Measurements from ENCODE around the gene GFRA1.

Gene GFRA1

GRCh38 chr10:116157485-116157884 is 115.5 kb downstream of the GFRA1 start:
- H3K27me3 ChIP-seq = no peaks in the 10 kb centered on the region
- TF ChIP-seq, protein P1, sequence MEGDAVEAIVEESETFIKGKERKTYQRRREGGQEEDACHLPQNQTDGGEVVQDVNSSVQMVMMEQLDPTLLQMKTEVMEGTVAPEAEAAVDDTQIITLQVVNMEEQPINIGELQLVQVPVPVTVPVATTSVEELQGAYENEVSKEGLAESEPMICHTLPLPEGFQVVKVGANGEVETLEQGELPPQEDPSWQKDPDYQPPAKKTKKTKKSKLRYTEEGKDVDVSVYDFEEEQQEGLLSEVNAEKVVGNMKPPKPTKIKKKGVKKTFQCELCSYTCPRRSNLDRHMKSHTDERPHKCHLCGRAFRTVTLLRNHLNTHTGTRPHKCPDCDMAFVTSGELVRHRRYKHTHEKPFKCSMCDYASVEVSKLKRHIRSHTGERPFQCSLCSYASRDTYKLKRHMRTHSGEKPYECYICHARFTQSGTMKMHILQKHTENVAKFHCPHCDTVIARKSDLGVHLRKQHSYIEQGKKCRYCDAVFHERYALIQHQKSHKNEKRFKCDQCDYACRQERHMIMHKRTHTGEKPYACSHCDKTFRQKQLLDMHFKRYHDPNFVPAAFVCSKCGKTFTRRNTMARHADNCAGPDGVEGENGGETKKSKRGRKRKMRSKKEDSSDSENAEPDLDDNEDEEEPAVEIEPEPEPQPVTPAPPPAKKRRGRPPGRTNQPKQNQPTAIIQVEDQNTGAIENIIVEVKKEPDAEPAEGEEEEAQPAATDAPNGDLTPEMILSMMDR (IDR thresholded peaks at IDR 0.05) = no peak
- no peak overlapping the region for H3K27ac ChIP-seq
- no peaks in the 10 kb centered on the region for H3K36me3 ChIP-seq
- no peaks in the 10 kb centered on the region for H3K9me3 ChIP-seq
- H3K4me3 ChIP-seq (ENCODE audit: low read depth in 1 of 2, low read length in 1 of 2) = no peak overlapping the region
- H3K4me1 ChIP-seq (ENCODE audit: control insufficient read depth in 1 of 2, insufficient read depth in 1 of 2, low read depth in 1 of 2, low read length in 1 of 2) = no peaks in the 10 kb centered on the region

DNA sequence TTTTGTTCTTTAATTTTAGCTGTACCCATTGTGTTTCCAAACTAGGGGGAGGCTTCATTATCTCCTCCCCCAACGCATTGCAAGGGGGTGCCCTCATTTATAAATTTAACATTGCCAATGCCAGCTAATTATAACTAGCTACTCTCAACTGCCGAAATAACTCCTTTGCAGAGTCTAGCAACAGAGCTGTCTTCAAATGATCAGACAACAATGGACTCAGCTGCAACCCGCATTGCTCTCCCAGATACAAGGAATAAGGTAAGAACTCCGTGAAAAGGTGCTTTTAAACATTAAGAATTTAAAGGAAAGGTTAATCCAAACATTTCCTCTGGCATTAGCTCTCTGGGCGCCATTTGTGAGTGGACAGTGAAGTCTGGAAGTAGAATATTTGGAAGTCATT is 116.2 kb downstream of the GFRA1 start:
- Histone ChIP-seq H3K4me3 (ENCODE audit: low read depth in 1 of 2, low read length in 1 of 2) (no peak overlapping the region), H3K27ac (no peak overlapping the region), H3K9me3 (no peaks in the 10 kb centered on the region), H3K4me1 (ENCODE audit: control insufficient read depth in 1 of 2, insufficient read depth in 1 of 2, low read depth in 1 of 2, low read length in 1 of 2) (no peaks in the 10 kb centered on the region), H3K27me3 (no peaks in the 10 kb centered on the region), H3K36me3 (no peaks in the 10 kb centered on the region)
- TF ChIP-seq, protein P1 (IDR thresholded peaks at IDR 0.05) = no peak

GRCh38 chr10:116155191-116155590 is 117.8 kb downstream of the GFRA1 start:
- H3K9me3 ChIP-seq = no peaks in the 10 kb centered on the region
- H3K4me3 ChIP-seq (ENCODE audit: low read depth in 1 of 2, low read length in 1 of 2) = no peak overlapping the region
- H3K36me3 ChIP-seq = no peaks in the 10 kb centered on the region
- no peaks in the 10 kb centered on the region for H3K27me3 ChIP-seq
- H3K4me1 ChIP-seq (ENCODE audit: control insufficient read depth in 1 of 2, insufficient read depth in 1 of 2, low read depth in 1 of 2, low read length in 1 of 2) = no peaks in the 10 kb centered on the region
- no peak overlapping the region for H3K27ac ChIP-seq
- TF ChIP-seq, protein P1 (IDR thresholded peaks at IDR 0.05) = no peak

DNA sequence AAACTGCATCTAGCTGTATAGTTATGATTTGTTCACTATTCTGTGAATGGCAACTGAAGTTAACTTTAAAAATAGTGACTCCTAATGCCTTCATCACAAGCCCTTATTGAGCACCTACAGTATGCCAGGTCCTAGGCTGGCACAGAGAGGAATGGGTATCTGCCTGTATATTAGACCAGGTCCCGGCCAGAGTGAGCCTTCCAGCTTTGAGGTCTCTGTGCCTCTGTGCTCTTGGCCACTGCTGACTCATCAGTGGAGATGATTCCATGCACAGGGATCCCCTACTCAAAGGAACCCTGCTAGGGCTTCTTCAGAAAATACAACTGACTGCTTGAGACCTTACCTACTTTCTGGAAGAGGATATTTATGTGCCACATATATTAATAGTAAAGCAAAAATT is 118.4 kb downstream of the GFRA1 start:
- Histone ChIP-seq H3K4me1 (ENCODE audit: control insufficient read depth in 1 of 2, insufficient read depth in 1 of 2, low read depth in 1 of 2, low read length in 1 of 2) (no peaks in the 10 kb centered on the region), H3K4me3 (ENCODE audit: low read depth in 1 of 2, low read length in 1 of 2) (no peak overlapping the region), H3K27me3 (no peaks in the 10 kb centered on the region), H3K9me3 (no peaks in the 10 kb centered on the region), H3K27ac (no peak overlapping the region), H3K36me3 (no peaks in the 10 kb centered on the region)
- TF ChIP-seq, protein P1 (IDR thresholded peaks at IDR 0.05) = no peak

DNA sequence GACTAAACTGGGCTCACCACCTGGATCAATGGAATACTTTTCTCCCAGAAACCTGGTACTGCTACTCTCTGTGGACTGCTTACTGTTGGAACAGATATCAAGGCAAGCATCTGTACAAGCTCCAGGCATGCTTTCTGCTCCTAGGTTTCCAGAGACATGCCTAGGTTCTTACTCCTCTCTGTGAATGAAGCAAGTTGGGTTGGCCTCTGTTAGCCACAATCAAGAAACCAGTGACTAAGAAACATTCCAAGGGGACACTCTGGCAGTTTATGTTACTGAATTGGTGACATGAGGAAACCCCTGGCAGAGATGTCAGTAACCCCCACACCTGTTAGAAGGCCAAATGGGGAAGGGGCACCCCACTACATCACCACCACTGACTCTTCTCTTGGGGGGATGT is 121.9 kb downstream of the GFRA1 start:
- no peak overlapping the region for H3K27ac ChIP-seq
- no peaks in the 10 kb centered on the region for H3K36me3 ChIP-seq
- H3K4me1 ChIP-seq (ENCODE audit: control insufficient read depth in 1 of 2, insufficient read depth in 1 of 2, low read depth in 1 of 2, low read length in 1 of 2) = no peaks in the 10 kb centered on the region
- no peak overlapping the region for H3K4me3 ChIP-seq (ENCODE audit: low read depth in 1 of 2, low read length in 1 of 2)
- no peaks in the 10 kb centered on the region for H3K9me3 ChIP-seq
- peaks cover 4% of the 10 kb centered on the region for H3K27me3 ChIP-seq
- TF ChIP-seq, protein P1 (IDR thresholded peaks at IDR 0.05) = no peak

DNA sequence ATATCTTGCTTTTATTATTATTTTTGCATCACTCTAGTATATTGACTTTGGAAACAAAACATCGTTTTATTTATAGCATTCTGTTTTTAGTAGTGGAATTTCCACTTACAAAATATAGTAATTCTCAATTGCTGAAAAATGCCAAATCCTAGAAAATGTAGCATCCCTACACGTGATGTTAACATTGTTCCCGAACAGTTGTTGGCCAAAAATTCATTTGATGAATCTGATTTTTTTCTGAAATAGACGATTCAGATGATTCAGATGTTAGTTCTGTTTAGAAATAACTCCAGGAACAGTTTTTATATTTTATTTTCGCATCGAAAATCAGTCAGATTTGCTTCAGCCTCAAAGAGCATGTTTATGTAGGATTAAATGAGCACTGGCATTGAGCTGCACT is 122.4 kb downstream of the GFRA1 start:
- Histone ChIP-seq H3K36me3 (no peaks in the 10 kb centered on the region), H3K27ac (no peak overlapping the region), H3K9me3 (no peaks in the 10 kb centered on the region), H3K27me3 (peaks cover 4% of the 10 kb centered on the region), H3K4me3 (ENCODE audit: low read depth in 1 of 2, low read length in 1 of 2) (no peak overlapping the region), H3K4me1 (ENCODE audit: control insufficient read depth in 1 of 2, insufficient read depth in 1 of 2, low read depth in 1 of 2, low read length in 1 of 2) (no peaks in the 10 kb centered on the region)
- TF ChIP-seq, protein P1 (IDR thresholded peaks at IDR 0.05) = no peak

All from neutrophil (primary cell).